Measurements from ENCODE around the gene ANKRD39.

GRCh38 chr2:96819128-96819875 is 38.5 kb downstream of the ANKRD39 start:
- TF ChIP-seq TARDBP (IDR thresholded peaks at IDR 0.05) (no peak), BHLHE40 (IDR thresholded peaks at IDR 0.05; ENCODE audit: borderline replicate concordance) (no peak), SP1 (IDR thresholded peaks at IDR 0.05) (no peak), PKNOX1 (IDR thresholded peaks at IDR 0.05) (no peak), FOXM1 (IDR thresholded peaks at IDR 0.05; ENCODE audit: borderline replicate concordance) (no peak), SUZ12 (IDR thresholded peaks at IDR 0.05) (no peak), ARNT (IDR thresholded peaks at IDR 0.05) (no peak), FOXA1 (IDR thresholded peaks at IDR 0.05) (no peak), HDGF (IDR thresholded peaks at IDR 0.05; ENCODE audit: borderline replicate concordance) (no peak), FOXK2 (IDR thresholded peaks at IDR 0.05) (no peak), CTBP1 (IDR thresholded peaks at IDR 0.05; ENCODE audit: borderline replicate concordance) (no peak)
